Measurements from ENCODE around the gene TRDMT1. TPM values are rescaled to one million over a fixed set of nuclear protein-coding genes. Genes with fewer than 3 reads are reported as not detected.
A peak's percentile ranks its signal among the peaks of the same experiment; 100 is the strongest.

The TRDMT1 gene
- total and polyA plus RNA-seq, 2 experiments from 2014 or later, result 3.5 to 4.2 TPM

- Histone ChIP-seq H3K9me2 (replicated peaks; ENCODE audit: insufficient read depth) (no peaks in the 10 kb centered on the region), H4K20me1 (ENCODE audit: insufficient read depth, poor library complexity, severe bottlenecking) (no peaks in the 10 kb centered on the region), H3K4me2 (no peak overlapping the region), H2AFZ (no peak overlapping the region), H3K27me3 (no peaks in the 10 kb centered on the region), H3K4me1 (ENCODE audit: insufficient read depth) (peaks cover 10% of the 10 kb centered on the region), H3K4me3 (no peak overlapping the region), H3K79me2 (no peaks in the 10 kb centered on the region), H3K27ac (no peak overlapping the region), H3K9me3 (ENCODE audit: low read depth) (no peaks in the 10 kb centered on the region), H3K36me3 (replicated peaks; ENCODE audit: insufficient read depth, low read depth) (no peaks in the 10 kb centered on the region)
- WGBS (ENCODE audit: low lambda C conversion rate, missing lambda C conversion rate), result 91% methylated on average over 2 of the region's 2 CpGs
- TF ChIP-seq CTCF (IDR thresholded peaks at IDR 0.05; ENCODE audit: poor library complexity) (no peak), EZH2phosphoT487 (IDR thresholded peaks at IDR 0.05; ENCODE audit: low read depth, severe bottlenecking, unreplicated experiment) (no peak), EZH2 (IDR thresholded peaks at IDR 0.05; ENCODE audit: borderline replicate concordance) (no peak)
- DNase-seq (ENCODE audit: low spot score), result no peak
Observed at GRCh38 chr10:17219024-17219423, 17.6 kb upstream of the TRDMT1 start.

- H2AFZ ChIP-seq, result no peak overlapping the region
- no peaks in the 10 kb centered on the region for H3K9me3 ChIP-seq (ENCODE audit: low read depth)
- H3K4me3 ChIP-seq, result no peak overlapping the region
- no peaks in the 10 kb centered on the region for H3K36me3 ChIP-seq (replicated peaks; ENCODE audit: insufficient read depth, low read depth)
- WGBS (ENCODE audit: low lambda C conversion rate, missing lambda C conversion rate), result 97% methylated on average over 1 of the region's 1 CpG
- peaks cover 10% of the 10 kb centered on the region for H3K4me1 ChIP-seq (ENCODE audit: insufficient read depth)
- H3K79me2 ChIP-seq, result no peaks in the 10 kb centered on the region
- H3K27ac ChIP-seq, result no peak overlapping the region
- no peak overlapping the region for H3K4me2 ChIP-seq
- DNase-seq (ENCODE audit: low spot score), result no peak
- H3K9me2 ChIP-seq (replicated peaks; ENCODE audit: insufficient read depth), result no peaks in the 10 kb centered on the region
- no peaks in the 10 kb centered on the region for H3K27me3 ChIP-seq
- no peak for TF ChIP-seq EZH2phosphoT487 (IDR thresholded peaks at IDR 0.05; ENCODE audit: low read depth, severe bottlenecking, unreplicated experiment)
- no peak for TF ChIP-seq CTCF (IDR thresholded peaks at IDR 0.05; ENCODE audit: poor library complexity)
- no peak for TF ChIP-seq EZH2 (IDR thresholded peaks at IDR 0.05; ENCODE audit: borderline replicate concordance)
- no peaks in the 10 kb centered on the region for H4K20me1 ChIP-seq (ENCODE audit: insufficient read depth, poor library complexity, severe bottlenecking)
Observed at GRCh38 chr10:17217631-17218232, 16.3 kb upstream of the TRDMT1 start.

- no peaks in the 10 kb centered on the region for H3K9me3 ChIP-seq (ENCODE audit: low read depth)
- WGBS (ENCODE audit: low lambda C conversion rate, missing lambda C conversion rate), result 91% methylated on average over 6 of the region's 6 CpGs
- no peak overlapping the region for H3K4me3 ChIP-seq
- H3K27ac ChIP-seq, result peak overlapping the region; percentile 85
- no peaks in the 10 kb centered on the region for H3K79me2 ChIP-seq
- no peak overlapping the region for H3K4me2 ChIP-seq
- peaks cover 10% of the 10 kb centered on the region for H3K4me1 ChIP-seq (ENCODE audit: insufficient read depth)
- no peaks in the 10 kb centered on the region for H4K20me1 ChIP-seq (ENCODE audit: insufficient read depth, poor library complexity, severe bottlenecking)
- TF ChIP-seq EZH2 (IDR thresholded peaks at IDR 0.05; ENCODE audit: borderline replicate concordance), result no peak
- no peak for TF ChIP-seq CTCF (IDR thresholded peaks at IDR 0.05; ENCODE audit: poor library complexity)
- no peak for TF ChIP-seq EZH2phosphoT487 (IDR thresholded peaks at IDR 0.05; ENCODE audit: low read depth, severe bottlenecking, unreplicated experiment)
- H3K9me2 ChIP-seq (replicated peaks; ENCODE audit: insufficient read depth), result no peaks in the 10 kb centered on the region
- no peaks in the 10 kb centered on the region for H3K36me3 ChIP-seq (replicated peaks; ENCODE audit: insufficient read depth, low read depth)
- H3K27me3 ChIP-seq, result no peaks in the 10 kb centered on the region
- H2AFZ ChIP-seq, result no peak overlapping the region
- DNase-seq (ENCODE audit: low spot score), result no peak
Observed at GRCh38 chr10:17216901-17217395, 15.5 kb upstream of the TRDMT1 start.
